Gastrocnemius medialis (tissue), 4 donors: ENCODE results near the gene EIF4H.

ENCODE experiments used
- POLR2A ChIP-seq, 2 donors: fragments of 450-650 bp; IDR thresholded peaks; one replicate each; pipeline ENCODE4 v1.6.1; 2017; ENCODE audit warnings: antibody characterized with exemption in 2 of 2, mild to moderate bottlenecking in 2 of 2, moderate library complexity in 2 of 2
- TF ChIP-seq, protein P1 (sequence below), 5 experiments: fragments of 450-650 bp in 3 of 5; fragments of 200-600 bp in 2 of 5; sonication (generic) in 2 of 5; IDR thresholded peaks in 4 of 5; conservative IDR thresholded peaks in 1 of 5; 1 replicate in 4 of 5; 2 replicates in 1 of 5; pipeline ENCODE4 v1.5.1; 2016 to 2019; ENCODE audit warnings: antibody characterized with exemption in 5 of 5, mild to moderate bottlenecking in 3 of 5, moderate library complexity in 3 of 5

DNA sequence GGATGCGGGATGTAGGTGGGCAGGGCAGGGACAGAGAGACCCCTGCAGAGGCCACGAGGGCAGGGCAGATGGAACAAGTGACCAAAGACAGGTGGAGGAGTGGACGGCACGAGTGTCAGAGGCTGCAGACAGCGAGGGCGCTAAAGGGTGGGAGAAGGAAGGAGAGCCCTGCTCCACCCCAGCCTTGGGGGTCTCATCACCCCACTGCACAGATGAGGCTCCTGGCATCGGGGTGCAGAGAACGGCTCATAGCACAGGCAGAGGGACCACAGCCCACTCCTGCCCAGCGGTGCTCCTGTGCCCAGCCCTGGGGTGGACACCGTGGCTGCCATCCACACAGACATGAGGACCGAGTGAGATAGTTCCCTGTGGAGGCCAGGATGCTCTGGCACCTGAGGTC, 33.4 kb downstream of the EIF4H start:
- TF ChIP-seq POLR2A (IDR thresholded peaks at IDR 0.05) = no peak
- TF ChIP-seq, protein P1, sequence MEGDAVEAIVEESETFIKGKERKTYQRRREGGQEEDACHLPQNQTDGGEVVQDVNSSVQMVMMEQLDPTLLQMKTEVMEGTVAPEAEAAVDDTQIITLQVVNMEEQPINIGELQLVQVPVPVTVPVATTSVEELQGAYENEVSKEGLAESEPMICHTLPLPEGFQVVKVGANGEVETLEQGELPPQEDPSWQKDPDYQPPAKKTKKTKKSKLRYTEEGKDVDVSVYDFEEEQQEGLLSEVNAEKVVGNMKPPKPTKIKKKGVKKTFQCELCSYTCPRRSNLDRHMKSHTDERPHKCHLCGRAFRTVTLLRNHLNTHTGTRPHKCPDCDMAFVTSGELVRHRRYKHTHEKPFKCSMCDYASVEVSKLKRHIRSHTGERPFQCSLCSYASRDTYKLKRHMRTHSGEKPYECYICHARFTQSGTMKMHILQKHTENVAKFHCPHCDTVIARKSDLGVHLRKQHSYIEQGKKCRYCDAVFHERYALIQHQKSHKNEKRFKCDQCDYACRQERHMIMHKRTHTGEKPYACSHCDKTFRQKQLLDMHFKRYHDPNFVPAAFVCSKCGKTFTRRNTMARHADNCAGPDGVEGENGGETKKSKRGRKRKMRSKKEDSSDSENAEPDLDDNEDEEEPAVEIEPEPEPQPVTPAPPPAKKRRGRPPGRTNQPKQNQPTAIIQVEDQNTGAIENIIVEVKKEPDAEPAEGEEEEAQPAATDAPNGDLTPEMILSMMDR (IDR thresholded peaks at IDR 0.05 in 4 of 5, conservative IDR thresholded peaks at IDR 0.05 in 1 of 5) = no peak
